ENCODE measurements around the gene FOXO1.
A peak's percentile ranks its signal among the peaks of the same experiment; 100 is the strongest.

FOXO1 gene

GRCh38 chr13:40600149-40600751 lies 66.2 kb downstream of the FOXO1 start:
- no peak overlapping the region for H3K4me3 ChIP-seq (ENCODE audit: low read length)
- TF ChIP-seq CTCF (IDR thresholded peaks at IDR 0.05; ENCODE audit: insufficient read depth, low read depth, low read length, missing control alignments), result no peak
- DNase-seq (ENCODE audit: low read depth), result no peak

GRCh38 chr13:40599747-40600146 lies 66.7 kb downstream of the FOXO1 start:
- TF ChIP-seq CTCF (IDR thresholded peaks at IDR 0.05; ENCODE audit: insufficient read depth, low read depth, low read length, missing control alignments), result no peak
- H3K4me3 ChIP-seq (ENCODE audit: low read length), result no peak overlapping the region
- no peak for DNase-seq (ENCODE audit: low read depth)

GRCh38 chr13:40599124-40599523 lies 67.3 kb downstream of the FOXO1 start:
- TF ChIP-seq CTCF (IDR thresholded peaks at IDR 0.05; ENCODE audit: insufficient read depth, low read depth, low read length, missing control alignments), result no peak
- no peak overlapping the region for H3K4me3 ChIP-seq (ENCODE audit: low read length)
- no peak for DNase-seq (ENCODE audit: low read depth)

GRCh38 chr13:40598569-40598968 lies 67.9 kb downstream of the FOXO1 start:
- no peak overlapping the region for H3K4me3 ChIP-seq (ENCODE audit: low read length)
- TF ChIP-seq CTCF (IDR thresholded peaks at IDR 0.05; ENCODE audit: insufficient read depth, low read depth, low read length, missing control alignments), result no peak
- DNase-seq (ENCODE audit: low read depth), result peak; percentile 11

GRCh38 chr13:40597735-40598365 lies 68.6 kb downstream of the FOXO1 start:
- TF ChIP-seq CTCF (IDR thresholded peaks at IDR 0.05; ENCODE audit: insufficient read depth, low read depth, low read length, missing control alignments), result no peak
- peak; percentile 67 for DNase-seq (ENCODE audit: low read depth)
- peak overlapping the region; percentile 15 for H3K4me3 ChIP-seq (ENCODE audit: low read length)

GRCh38 chr13:40596484-40596883 lies 70.0 kb downstream of the FOXO1 start:
- no peak for TF ChIP-seq CTCF (IDR thresholded peaks at IDR 0.05; ENCODE audit: insufficient read depth, low read depth, low read length, missing control alignments)
- no peak for DNase-seq (ENCODE audit: low read depth)
- H3K4me3 ChIP-seq (ENCODE audit: low read length), result no peak overlapping the region

GRCh38 chr13:40595693-40596092 lies 70.7 kb downstream of the FOXO1 start:
- no peak for TF ChIP-seq CTCF (IDR thresholded peaks at IDR 0.05; ENCODE audit: insufficient read depth, low read depth, low read length, missing control alignments)
- no peak overlapping the region for H3K4me3 ChIP-seq (ENCODE audit: low read length)
- peak; percentile 23 for DNase-seq (ENCODE audit: low read depth)
